Cortex of kidney (tissue), 1 donor: ENCODE results near the gene C12orf43.

Experiments used
- DNase-seq: peaks from one replicate; lab custom pipeline; 2025; lab: John Stamatoyannopoulos, UW

C12orf43 gene

GRCh38 chr12:120978296-120979219 is 37.7 kb downstream of the C12orf43 start, which contains the start of gene HNF1A:
Gene HNF1A (plus strand): TSS chr12:120978543. CDS start chr12:120978769, 226 bp downstream.
- DNase-seq, result no peak

DNA sequence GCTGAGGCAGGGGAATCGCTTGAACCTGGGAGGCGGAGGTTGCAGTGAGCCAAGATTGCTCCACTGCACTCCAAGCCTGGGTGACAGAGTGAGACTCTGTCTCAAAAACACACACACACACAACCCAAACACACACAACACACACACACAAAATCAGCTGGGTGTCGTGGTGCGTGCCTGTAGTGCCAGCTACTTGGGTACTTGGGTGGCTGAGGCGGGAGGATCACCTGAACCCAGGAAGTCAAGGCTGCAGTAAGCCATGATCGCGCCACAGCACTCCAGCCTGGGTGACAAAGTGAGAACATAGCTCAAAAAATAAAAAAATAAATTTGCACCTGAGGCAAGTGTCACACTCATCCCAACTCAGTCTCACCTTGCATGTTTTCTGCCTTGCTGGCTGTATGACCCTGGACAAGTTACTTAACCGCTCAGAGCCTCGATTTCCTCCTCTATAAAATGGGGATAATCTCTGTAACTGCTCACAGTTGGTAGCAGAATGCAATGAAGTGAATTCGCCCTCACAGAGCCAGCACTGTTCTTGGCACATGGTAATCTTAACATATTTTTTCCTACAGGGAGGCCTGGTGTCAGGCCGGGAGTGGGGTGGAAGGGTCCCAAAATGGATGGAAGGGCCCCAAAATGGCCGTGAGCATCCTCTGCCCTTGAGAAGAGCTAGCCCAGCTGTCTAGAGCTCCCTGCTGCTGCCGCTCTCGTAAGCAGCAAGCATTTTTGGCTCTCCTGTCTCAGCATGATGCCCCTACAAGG is 38.6 kb downstream of the C12orf43 start:
- no peak for DNase-seq

DNA sequence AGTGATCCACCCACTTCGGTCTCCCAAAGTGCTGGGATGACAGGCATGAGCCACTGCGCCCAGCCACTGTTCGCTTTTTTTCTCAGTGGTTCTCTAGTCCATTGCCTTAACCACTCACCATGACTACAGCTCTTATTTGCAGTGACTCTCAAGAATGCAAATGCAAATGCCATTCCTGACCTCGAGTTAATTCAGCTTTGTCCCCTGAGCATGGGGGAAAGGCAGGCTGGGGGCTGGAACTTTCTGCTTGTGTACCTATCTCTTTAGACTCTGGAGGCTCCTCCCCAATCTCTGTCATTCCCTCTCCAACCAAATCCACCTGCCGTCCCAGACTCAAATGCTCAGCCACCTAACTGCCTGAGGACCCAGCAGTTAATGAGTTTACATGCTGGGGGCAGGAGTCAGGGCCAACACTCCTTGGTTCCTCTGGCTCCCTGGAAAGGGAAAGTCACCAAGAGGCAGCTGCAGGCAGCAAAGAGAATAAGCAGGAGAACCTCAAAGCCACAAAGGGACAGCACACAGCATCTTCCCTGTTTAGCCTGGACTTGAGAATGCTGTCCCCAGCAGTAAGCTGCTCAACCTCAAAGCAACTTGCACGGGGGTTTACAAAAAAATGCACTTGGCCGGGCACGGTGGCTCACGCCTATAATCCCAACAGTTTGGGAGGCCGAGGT is 43.3 kb downstream of the C12orf43 start:
- no peak for DNase-seq

- DNase-seq, result no peak
Measured at GRCh38 chr12:120971299-120972180, 44.7 kb downstream of the C12orf43 start.

- DNase-seq, result no peak
Measured at GRCh38 chr12:120970310-120970709, 46.0 kb downstream of the C12orf43 start.

DNA sequence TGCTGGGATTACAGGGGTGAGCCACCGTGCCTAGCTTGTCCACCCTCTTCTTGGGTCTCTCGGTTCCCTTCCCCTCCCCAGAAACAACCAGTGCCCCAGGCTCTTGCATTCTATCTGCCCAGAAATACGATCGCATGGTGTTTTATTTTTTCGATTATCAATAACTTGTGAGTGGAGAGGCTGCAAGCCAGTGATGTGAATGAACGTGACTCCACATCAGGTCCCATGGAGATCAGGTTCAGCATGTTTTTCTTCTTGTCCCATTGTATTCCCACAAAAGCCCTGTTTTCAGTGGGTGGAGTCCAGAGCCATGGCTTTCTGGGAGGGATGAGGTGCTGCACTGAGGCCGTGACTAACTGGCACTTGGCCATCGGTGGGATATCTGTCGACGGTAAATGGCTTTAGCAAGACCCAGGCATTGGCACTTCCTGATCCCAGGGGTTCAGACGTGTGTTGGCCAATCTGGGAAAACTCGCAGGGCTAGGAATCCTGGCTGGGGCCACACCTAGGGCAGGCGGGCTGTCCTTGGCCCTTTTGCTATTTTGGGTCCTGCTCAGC is 50.7 kb downstream of the C12orf43 start:
- DNase-seq, result no peak

DNA sequence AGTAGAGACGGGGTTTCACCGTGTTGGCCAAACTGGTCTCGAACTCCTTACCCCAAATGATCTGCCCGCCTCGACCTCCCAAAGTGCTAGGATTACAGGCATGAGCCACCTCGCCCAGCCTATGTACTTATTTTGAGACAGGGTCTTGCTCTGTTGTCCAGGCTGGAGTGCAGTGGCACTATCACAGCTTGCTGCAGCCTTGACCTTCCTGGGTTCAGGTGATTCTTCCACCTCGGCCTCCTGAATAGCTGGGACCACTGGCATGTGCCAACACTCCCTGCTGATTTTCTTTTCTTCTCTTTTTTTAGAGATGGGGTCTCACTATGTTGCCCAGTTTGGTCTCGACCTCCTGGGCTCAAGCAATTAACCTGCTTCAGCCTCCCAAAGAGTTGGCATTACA is 52.0 kb downstream of the C12orf43 start:
- DNase-seq, result no peak

- no peak for DNase-seq
Measured at GRCh38 chr12:120962532-120963020, 53.7 kb downstream of the C12orf43 start.

DNA sequence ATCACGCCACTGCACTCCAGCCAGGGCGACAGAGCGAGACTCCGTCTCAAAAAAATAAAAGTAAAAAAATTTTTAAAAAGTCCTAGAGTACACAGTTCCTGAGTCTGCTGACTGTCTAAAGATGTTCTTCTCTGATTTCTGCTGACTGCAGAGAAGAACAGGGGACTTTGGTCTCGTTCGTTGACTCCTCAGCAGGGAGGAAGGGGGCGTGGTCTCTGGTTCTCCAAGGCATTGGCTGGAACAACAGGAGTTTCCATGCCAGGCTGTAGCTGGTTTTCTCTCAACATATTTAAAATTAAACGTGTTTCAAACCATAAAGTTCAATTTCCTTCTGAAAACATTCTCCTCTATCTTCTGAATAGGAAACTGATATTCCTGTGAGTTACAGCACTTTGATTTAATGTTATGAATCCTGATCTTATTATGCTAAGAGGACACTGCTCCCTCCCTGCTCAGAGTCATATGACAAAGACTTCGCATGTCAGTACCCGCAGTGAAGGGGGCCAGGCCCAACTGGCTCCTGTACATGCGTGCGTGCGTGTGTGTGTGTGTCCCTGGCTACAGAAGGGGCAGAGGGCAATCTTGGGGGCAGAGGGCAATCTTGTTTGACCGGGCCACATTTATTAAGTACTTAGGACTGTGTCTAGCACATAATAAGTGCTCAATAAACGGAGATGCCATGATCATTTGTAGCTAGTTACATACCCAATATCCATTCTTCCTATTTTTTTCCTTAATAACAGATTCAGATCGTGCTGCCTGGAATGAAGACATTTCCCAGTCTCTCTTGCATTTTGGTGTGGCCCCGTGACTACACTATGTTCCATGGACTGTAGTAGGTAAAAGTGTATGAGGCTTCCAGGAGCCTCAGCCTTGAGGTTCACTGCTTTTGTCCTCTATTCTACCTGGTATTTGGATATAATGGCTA is 54.4 kb downstream of the C12orf43 start:
- no peak for DNase-seq

- DNase-seq, result no peak
Measured at GRCh38 chr12:120960657-120961056, 55.6 kb downstream of the C12orf43 start.

DNA sequence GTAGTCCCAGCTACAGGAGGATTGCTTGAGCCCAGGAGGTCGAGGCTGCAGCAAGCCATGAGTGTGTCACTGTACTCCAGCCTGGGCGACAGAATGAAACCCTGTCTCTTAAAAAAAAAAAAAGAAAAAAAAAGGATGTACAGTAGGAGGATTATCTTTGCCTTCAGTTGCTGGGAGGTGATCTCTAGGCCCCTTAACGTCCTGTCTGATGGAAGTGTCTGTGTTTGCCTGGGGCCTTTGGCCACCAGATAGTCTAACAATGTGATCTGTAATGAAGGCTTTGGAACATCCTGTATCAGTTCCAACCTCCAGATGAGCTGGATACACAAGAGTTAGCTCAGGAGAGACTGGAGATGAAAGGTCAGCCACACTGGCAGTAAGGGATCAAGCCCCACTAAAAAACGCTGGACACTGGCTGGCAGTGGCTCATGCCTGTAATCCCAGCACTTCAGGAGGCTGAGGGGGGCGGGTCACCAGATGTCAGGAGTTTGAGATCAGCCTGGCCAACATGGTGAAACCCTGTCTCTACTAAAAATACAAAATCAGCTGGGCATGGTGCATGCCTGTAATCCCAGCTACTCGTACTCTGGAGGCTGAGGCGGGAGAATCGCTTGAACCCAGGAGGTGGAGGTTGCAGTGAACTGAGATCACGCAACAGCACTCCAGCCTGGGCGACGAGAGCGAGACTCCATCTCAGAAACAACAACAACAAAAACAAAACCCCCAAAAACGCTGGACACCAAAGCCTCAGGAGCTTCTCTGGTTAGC is 57.0 kb downstream of the C12orf43 start:
- DNase-seq, result no peak

GRCh38 chr12:120956579-120957300 is 59.5 kb downstream of the C12orf43 start:
- DNase-seq, result no peak

DNA sequence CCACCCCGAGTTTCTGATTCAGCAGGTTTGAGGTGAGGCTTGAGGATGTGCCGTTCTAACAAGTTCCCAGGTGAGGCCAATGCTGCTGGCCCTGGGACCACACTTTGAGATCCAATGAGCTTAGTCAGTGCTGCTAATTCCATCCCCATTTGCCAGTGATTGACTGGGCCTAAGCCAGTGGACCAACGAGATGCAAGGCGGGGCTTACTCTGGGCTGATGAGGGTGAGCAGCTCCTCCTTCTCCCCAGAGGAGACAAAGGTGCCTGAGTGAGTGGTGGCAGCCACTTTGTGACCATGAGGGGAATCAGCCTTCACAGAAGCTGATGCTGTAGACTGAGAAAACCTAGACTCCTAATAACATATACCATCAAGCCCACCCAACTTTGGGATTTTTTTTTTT is 61.1 kb downstream of the C12orf43 start:
- no peak for DNase-seq

- no peak for DNase-seq
Measured at GRCh38 chr12:120950807-120951206, 65.5 kb downstream of the C12orf43 start.
